Smooth muscle cell (in vitro differentiated cells): ENCODE data around the gene POU5F1. TPM values are rescaled to one million over a fixed set of nuclear protein-coding genes. Genes with fewer than 3 reads are reported as not detected.
A peak's percentile ranks its signal among the peaks of the same experiment; 100 is the strongest.

ENCODE experiments used
- DNase-seq: peaks from one replicate; lab custom pipeline; 2025; ENCODE audit not compliant: unreplicated experiment; lab: John Stamatoyannopoulos, UW
- H2AFZ ChIP-seq: fragments of 200-600 bp; sonication (generic); 2 replicates; pipeline ENCODE4 v1.6.0; 2016; ENCODE audit warnings: antibody characterized with exemption, low read depth, mild to moderate bottlenecking
- H3F3A ChIP-seq: fragments of 200-600 bp; sonication (generic); 2 replicates; pipeline ENCODE4 v1.6.0; 2017; ENCODE audit warnings: antibody characterized with exemption, low read depth
- H3K27ac ChIP-seq: fragments of 200-600 bp; sonication (generic); 2 replicates; pipeline ENCODE4 v1.5.1; 2016; ENCODE audit warnings: low read depth, mild to moderate bottlenecking
- H3K27me3 ChIP-seq: fragments of 200-600 bp; sonication (generic); 2 replicates; pipeline ENCODE4 v1.6.1; 2016; ENCODE audit warnings: low read depth, mild to moderate bottlenecking
- H3K36me3 ChIP-seq: fragments of 200-600 bp; sonication (generic); 2 replicates; pipeline ENCODE4 v1.5.1; 2016; ENCODE audit warnings: low read depth
- H3K4me1 ChIP-seq: fragments of 200-600 bp; sonication (generic); 2 replicates; pipeline ENCODE4 v1.5.1; 2016; ENCODE audit warnings: low read depth
- H3K4me2 ChIP-seq: fragments of 200-600 bp; sonication (generic); 2 replicates; pipeline ENCODE4 v1.6.0; 2016; ENCODE audit warnings: mild to moderate bottlenecking
- H3K4me3 ChIP-seq: fragments of 200-600 bp; sonication (generic); 2 replicates; pipeline ENCODE4 v1.5.1; 2016; ENCODE audit warnings: mild to moderate bottlenecking
- H3K79me2 ChIP-seq: fragments of 200-600 bp; sonication (generic); 2 replicates; pipeline ENCODE4 v1.6.0; 2016; ENCODE audit warnings: low read depth, mild to moderate bottlenecking
- H3K9ac ChIP-seq: fragments of 200-600 bp; sonication (generic); 2 replicates; pipeline ENCODE4 v1.6.0; 2016; ENCODE audit warnings: low read depth
- H3K9me3 ChIP-seq: fragments of 200-600 bp; sonication (generic); replicated peaks from 2 replicates; pipeline ENCODE4 v1.5.1; 2016; ENCODE audit warnings: low read depth
- H4K20me1 ChIP-seq: fragments of 200-600 bp; sonication (generic); 2 replicates; pipeline ENCODE4 v1.6.0; 2016; ENCODE audit warnings: low read depth
- WGBS: methylation state at CpG from one replicate; pipeline ENCODE4 v1.1.7; 2016; ENCODE audit warnings: low lambda C conversion rate; 5-methylcytosine and 5-hydroxymethylcytosine counted together
- polyA plus RNA-seq: library from polyadenylated mRNA; unstranded; fragments of >200 nt; fragmentation: Nextera tagmentation; extraction: Ambion mirVana; gene quantifications from 2 replicates; pipeline ENCODE4 v1.2.1, GENCODE V29; 2016
- total RNA-seq: library from RNA; depleted of rRNA; stranded (reverse); fragments of >200 nt; gene quantifications from 2 replicates; pipeline ENCODE4 v1.2.3, GENCODE V29; 2014
- TF ChIP-seq, protein P1 (sequence below): fragments of 200-600 bp; sonication (generic); IDR thresholded peaks from 2 replicates; pipeline ENCODE4 v1.5.1; 2017; ENCODE audit warnings: borderline replicate concordance, mild to moderate bottlenecking, antibody characterized with exemption; ENCODE audit not compliant: insufficient read depth, poor library complexity, severe bottlenecking

The POU5F1 gene
- total and polyA plus RNA-seq, 2 experiments from 2014 or later: not detected

DNA sequence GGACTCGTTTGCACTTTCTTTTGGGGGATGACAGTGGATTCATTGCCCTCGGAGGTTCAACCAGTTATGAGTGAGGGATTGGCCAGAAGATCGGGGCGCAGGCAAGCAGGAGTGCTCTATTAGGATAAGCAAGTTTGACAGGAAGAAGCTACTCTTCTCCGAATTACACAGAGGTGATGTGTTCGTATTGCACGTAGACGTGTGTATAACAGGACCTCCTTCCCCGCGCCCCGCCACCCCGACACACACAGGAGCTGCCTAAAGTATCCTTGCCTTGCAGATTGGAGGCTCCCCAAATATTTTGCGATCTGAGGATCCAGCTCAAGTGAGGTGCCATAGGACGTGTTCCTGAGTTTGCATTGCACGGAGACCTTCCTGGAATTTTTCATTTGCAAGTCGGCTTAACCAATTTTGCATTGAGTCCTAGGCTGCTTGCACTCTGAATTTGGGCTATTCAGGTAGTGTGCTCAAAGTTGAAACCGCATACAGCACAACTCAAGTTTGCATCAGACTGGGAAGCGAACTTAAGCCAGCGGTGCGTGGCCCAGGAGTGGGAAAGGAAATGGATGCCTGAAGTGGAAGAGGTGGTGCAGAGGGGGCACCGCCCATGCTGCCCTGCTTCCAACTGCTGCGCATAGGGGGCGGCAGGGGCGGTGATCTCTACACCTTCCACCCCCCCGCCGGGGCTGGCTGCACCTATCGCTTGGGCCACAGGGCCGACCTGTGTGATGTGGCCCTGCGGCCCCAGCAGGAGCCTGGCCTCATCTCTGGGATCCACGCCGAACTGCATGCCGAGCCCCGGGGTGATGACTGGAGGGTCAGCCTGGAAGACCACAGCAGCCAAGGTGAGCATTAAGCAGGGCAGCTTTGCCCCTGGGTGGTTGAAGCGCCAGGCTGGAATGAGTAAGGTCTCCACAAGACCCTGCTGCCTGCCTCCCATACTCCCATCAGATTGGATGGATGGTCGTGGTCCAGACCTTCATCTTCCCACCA lies 11.3 kb downstream of the POU5F1 start:
- peak overlapping the region; percentile 97 for H2AFZ ChIP-seq
- TF ChIP-seq, protein P1, sequence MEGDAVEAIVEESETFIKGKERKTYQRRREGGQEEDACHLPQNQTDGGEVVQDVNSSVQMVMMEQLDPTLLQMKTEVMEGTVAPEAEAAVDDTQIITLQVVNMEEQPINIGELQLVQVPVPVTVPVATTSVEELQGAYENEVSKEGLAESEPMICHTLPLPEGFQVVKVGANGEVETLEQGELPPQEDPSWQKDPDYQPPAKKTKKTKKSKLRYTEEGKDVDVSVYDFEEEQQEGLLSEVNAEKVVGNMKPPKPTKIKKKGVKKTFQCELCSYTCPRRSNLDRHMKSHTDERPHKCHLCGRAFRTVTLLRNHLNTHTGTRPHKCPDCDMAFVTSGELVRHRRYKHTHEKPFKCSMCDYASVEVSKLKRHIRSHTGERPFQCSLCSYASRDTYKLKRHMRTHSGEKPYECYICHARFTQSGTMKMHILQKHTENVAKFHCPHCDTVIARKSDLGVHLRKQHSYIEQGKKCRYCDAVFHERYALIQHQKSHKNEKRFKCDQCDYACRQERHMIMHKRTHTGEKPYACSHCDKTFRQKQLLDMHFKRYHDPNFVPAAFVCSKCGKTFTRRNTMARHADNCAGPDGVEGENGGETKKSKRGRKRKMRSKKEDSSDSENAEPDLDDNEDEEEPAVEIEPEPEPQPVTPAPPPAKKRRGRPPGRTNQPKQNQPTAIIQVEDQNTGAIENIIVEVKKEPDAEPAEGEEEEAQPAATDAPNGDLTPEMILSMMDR: no peak
- H3F3A ChIP-seq: no peaks in the 10 kb centered on the region
- no peak overlapping the region for H3K27ac ChIP-seq
- no peaks in the 10 kb centered on the region for H4K20me1 ChIP-seq
- WGBS: 14% methylated on average over 33 of the region's 35 CpGs
- H3K27me3 ChIP-seq: no peaks in the 10 kb centered on the region
- peak overlapping the region; percentile 79 for H3K4me3 ChIP-seq
- H3K79me2 ChIP-seq: no peaks in the 10 kb centered on the region
- H3K4me2 ChIP-seq: peak overlapping the region; percentile 94
- DNase-seq: no peak
- H3K9me3 ChIP-seq: no peaks in the 10 kb centered on the region
- peaks cover 16% of the 10 kb centered on the region for H3K4me1 ChIP-seq
- H3K36me3 ChIP-seq: no peaks in the 10 kb centered on the region
- peak overlapping the region; percentile 30 for H3K9ac ChIP-seq

DNA sequence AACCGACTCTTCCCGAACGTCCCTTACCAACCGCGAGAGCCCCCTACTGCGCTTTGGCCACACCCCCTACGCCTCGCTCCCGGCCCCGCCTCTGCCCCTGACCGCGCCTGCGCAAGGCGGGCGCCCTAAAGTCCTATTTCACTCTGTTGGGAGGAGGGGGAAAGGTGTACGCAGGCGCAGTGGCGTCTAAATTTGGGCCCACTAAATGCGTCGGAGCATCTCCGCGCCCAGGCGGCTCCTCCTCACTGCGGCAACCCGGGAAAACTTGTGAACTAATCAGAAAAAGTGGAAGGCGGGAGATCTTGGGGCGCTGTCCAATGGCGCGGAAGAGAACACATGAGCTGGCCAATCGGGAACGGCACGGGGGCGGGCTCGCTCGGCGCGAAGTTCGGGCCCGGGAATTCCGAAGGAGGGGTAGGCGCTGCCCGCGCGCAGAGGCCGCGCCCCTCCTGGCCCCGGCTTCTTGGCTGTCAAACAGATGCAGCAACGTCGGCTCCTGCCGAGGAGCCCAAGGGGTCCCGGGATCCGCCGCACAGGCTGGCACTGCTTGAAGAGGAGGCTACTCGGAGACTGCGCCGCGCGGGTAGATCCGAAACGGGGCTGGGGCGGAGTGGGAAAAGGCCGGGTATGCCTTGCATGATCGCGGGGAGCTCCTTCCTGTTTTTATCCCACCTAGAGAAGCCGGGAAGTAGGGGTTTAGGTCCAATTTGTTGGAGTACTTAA lies 12.2 kb downstream of the POU5F1 start, which contains the start of gene TCF19:
TCF19 (plus strand) TSS at position 450 of the 723 bp plus-strand sequence. CDS start 881 bp downstream, outside the sequence.
- peak within 1 kb of the TSS; percentile 94 for H3K4me2 ChIP-seq
- H2AFZ ChIP-seq: peak within 1 kb of the TSS; percentile 98
- H3K79me2 ChIP-seq: no peaks in the 10 kb centered on the region
- H4K20me1 ChIP-seq: no peaks in the 10 kb centered on the region
- peaks cover 16% of the 10 kb centered on the region for H3K4me1 ChIP-seq
- H3K9ac ChIP-seq: peak within 1 kb of the TSS; percentile 86
- peak within 1 kb of the TSS; percentile 79 for H3K4me3 ChIP-seq
- H3K27ac ChIP-seq: no peak within 1 kb of the TSS
- under 1% methylated on average over 57 of the region's 65 CpGs for WGBS
- TF ChIP-seq, protein P1: no peak
- H3K36me3 ChIP-seq: no peaks in the 10 kb centered on the region
- DNase-seq: peak; percentile 96
- H3K9me3 ChIP-seq: no peaks in the 10 kb centered on the region
- H3F3A ChIP-seq: no peaks in the 10 kb centered on the region
- no peaks in the 10 kb centered on the region for H3K27me3 ChIP-seq

DNA sequence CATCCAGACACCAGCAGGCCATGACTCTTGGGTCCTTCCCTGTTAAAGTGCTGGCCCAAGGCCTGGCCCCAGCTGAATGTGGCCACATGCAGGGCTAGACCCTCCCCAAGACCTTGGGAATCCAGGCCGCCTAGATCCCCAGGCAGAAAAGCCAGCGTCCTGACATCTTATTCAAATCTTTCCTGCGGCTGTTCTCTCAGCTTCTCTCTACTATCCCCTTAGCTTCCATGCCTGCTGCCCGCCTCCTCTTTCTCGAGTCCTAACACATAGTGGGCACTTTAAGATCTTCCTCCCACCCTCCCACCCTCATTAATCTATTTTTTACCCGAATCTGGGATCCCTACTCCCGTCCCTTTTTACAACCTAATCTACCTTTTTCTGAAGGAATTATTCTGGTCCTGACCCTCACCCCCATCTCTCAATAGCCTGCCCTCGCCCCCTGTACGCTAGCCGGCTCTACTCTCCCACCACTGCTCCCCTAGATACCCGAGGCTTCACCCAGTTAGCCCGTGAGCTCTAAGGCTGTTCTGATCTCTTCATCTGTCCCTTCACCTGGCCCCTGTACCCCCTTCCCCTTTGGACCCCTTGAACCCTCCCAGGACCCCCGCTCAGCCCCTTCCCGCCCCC lies 12.9 kb downstream of the POU5F1 start, which contains the start of gene CCHCR1:
CCHCR1 (minus strand) TSS at position 290 of the 627 bp plus-strand sequence; CDS start at position 88, 202 bp downstream.
- Histone ChIP-seq H2AFZ (peak within 1 kb of the TSS; percentile 98), H3K9ac (peak within 1 kb of the TSS; percentile 86), H3K36me3 (no peaks in the 10 kb centered on the region), H3K4me1 (peaks cover 16% of the 10 kb centered on the region), H3K27me3 (no peaks in the 10 kb centered on the region), H3K4me3 (peak within 1 kb of the TSS; percentile 79), H3K27ac (no peak within 1 kb of the TSS), H3K4me2 (peak within 1 kb of the TSS; percentile 94), H3K9me3 (no peaks in the 10 kb centered on the region), H3K79me2 (no peaks in the 10 kb centered on the region), H4K20me1 (no peaks in the 10 kb centered on the region), H3F3A (no peaks in the 10 kb centered on the region)
- no peak for DNase-seq
- TF ChIP-seq, protein P1: no peak
- 25% methylated on average over 10 of the region's 14 CpGs for WGBS
